ENCODE measurements around the gene SETD1A.

Gene SETD1A

DNA sequence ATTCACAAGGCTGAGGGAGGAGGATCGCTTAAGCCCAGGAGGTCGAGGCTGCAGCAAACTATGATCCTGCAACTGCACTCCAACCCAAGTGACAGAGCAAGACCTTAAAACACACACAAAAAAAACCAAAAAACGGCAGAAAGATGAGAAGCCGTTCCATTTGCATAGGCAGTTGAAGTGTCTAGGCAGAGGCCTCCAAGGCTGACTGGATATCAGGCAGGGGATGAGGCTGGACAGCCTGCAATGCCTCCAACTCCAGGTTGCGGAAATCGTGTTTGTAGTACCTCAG is 36.2 kb upstream of the SETD1A start:
- H3K9me3 ChIP-seq (ENCODE audit: control extremely low read depth in 1 of 5, control insufficient read depth in 4 of 5, insufficient read depth in 2 of 5, low read depth in 1 of 5, low read length in 4 of 5) = no peaks in the 10 kb centered on the region
- ChIA-PET CTCF (interaction anchor here (1.0 to 4.8 kb wide), 4 partner anchors 13 to 84 kb away, joined by 3 to 38 read pairs (median 4); no protein-coding TSS in a partner anchor), POLR2A (no interaction called here)
- no peaks in the 10 kb centered on the region for H3K27me3 ChIP-seq (replicated peaks in 2 of 5; ENCODE audit: control insufficient read depth in 4 of 5, insufficient read depth in 5 of 5, low read length in 4 of 5)
- WGBS (ENCODE audit: insufficient coverage) = 0% methylated on average over 4 of the region's 6 CpGs
- H3K27ac ChIP-seq (ENCODE audit: insufficient read depth in 1 of 2, low read depth in 1 of 2, low read length in 2 of 2, poor library complexity in 1 of 2, severe bottlenecking in 2 of 2) = no peak overlapping the region
- H3K4me1 ChIP-seq (ENCODE audit: control extremely low read depth in 1 of 4, control insufficient read depth in 4 of 4, insufficient read depth in 4 of 4, low read length in 3 of 4) = peaks cover 0 to 32% (median 29%) of the 10 kb centered on the region in 4 experiments
- H3K4me3 ChIP-seq (ENCODE audit: control insufficient read depth in 1 of 7, extremely low read depth in 1 of 7, insufficient read depth in 4 of 7, low read depth in 2 of 7, low read length in 6 of 7) = peak overlapping the region in 6 of 7 experiments; percentile 82 to 99 (median 92)
- H3K36me3 ChIP-seq (ENCODE audit: control insufficient read depth in 4 of 4, insufficient read depth in 4 of 4, low read length in 3 of 4) = peaks cover 0 to 12% (median 6%) of the 10 kb centered on the region in 4 experiments
- DNase-seq = no peak

GRCh38 chr16:30921748-30922419 is 35.7 kb upstream of the SETD1A start:
- ChIA-PET POLR2A (no interaction called here), CTCF (interaction anchor here (0.7 to 4.8 kb wide), 4 partner anchors 13 to 77 kb away, joined by 3 to 38 read pairs (median 4); no protein-coding TSS in a partner anchor)
- Histone ChIP-seq H3K27ac (ENCODE audit: insufficient read depth in 1 of 2, low read depth in 1 of 2, low read length in 2 of 2, poor library complexity in 1 of 2, severe bottlenecking in 2 of 2) (peak overlapping the region in 1 of 2 experiments; percentile 72), H3K9me3 (ENCODE audit: control extremely low read depth in 1 of 5, control insufficient read depth in 4 of 5, insufficient read depth in 2 of 5, low read depth in 1 of 5, low read length in 4 of 5) (no peaks in the 10 kb centered on the region), H3K36me3 (ENCODE audit: control insufficient read depth in 4 of 4, insufficient read depth in 4 of 4, low read length in 3 of 4) (peaks cover under 1 to 17% (median 9%) of the 10 kb centered on the region in 4 experiments), H3K27me3 (replicated peaks in 2 of 5; ENCODE audit: control insufficient read depth in 4 of 5, insufficient read depth in 5 of 5, low read length in 4 of 5) (no peaks in the 10 kb centered on the region), H3K4me3 (ENCODE audit: control insufficient read depth in 1 of 7, extremely low read depth in 1 of 7, insufficient read depth in 4 of 7, low read depth in 2 of 7, low read length in 6 of 7) (peak overlapping the region; percentile 82 to 99 (median 92)), H3K4me1 (ENCODE audit: control extremely low read depth in 1 of 4, control insufficient read depth in 4 of 4, insufficient read depth in 4 of 4, low read length in 3 of 4) (peaks cover 0 to 33% (median 30%) of the 10 kb centered on the region in 4 experiments)
- peak; percentile 93 to 97 (median 95) for DNase-seq
- under 1% methylated on average over 30 of the region's 37 CpGs for WGBS (ENCODE audit: insufficient coverage)

- Histone ChIP-seq H3K4me1 (ENCODE audit: control extremely low read depth in 1 of 4, control insufficient read depth in 4 of 4, insufficient read depth in 4 of 4, low read length in 3 of 4) (peaks cover 0 to 33% (median 30%) of the 10 kb centered on the region in 4 experiments), H3K36me3 (ENCODE audit: control insufficient read depth in 4 of 4, insufficient read depth in 4 of 4, low read length in 3 of 4) (peaks cover 4 to 23% (median 13%) of the 10 kb centered on the region in 4 experiments), H3K27me3 (replicated peaks in 2 of 5; ENCODE audit: control insufficient read depth in 4 of 5, insufficient read depth in 5 of 5, low read length in 4 of 5) (no peaks in the 10 kb centered on the region), H3K4me3 (ENCODE audit: control insufficient read depth in 1 of 7, extremely low read depth in 1 of 7, insufficient read depth in 4 of 7, low read depth in 2 of 7, low read length in 6 of 7) (peak overlapping the region; percentile 82 to 100 (median 93)), H3K9me3 (ENCODE audit: control extremely low read depth in 1 of 5, control insufficient read depth in 4 of 5, insufficient read depth in 2 of 5, low read depth in 1 of 5, low read length in 4 of 5) (no peaks in the 10 kb centered on the region), H3K27ac (ENCODE audit: insufficient read depth in 1 of 2, low read depth in 1 of 2, low read length in 2 of 2, poor library complexity in 1 of 2, severe bottlenecking in 2 of 2) (peak overlapping the region; percentile 94 to 96)
- peak; percentile 100 for DNase-seq
- 0% methylated on average over 19 of the region's 42 CpGs for WGBS (ENCODE audit: insufficient coverage)
- POLR2A ChIA-PET = no interaction called here
- CTCF ChIA-PET = interaction anchor here (0.7 to 1.3 kb wide), 2 partner anchors 21 to 78 kb away, joined by 3 to 5 read pairs; no protein-coding TSS in a partner anchor
Observed at GRCh38 chr16:30922420-30922959, 35.1 kb upstream of the SETD1A start.

DNA sequence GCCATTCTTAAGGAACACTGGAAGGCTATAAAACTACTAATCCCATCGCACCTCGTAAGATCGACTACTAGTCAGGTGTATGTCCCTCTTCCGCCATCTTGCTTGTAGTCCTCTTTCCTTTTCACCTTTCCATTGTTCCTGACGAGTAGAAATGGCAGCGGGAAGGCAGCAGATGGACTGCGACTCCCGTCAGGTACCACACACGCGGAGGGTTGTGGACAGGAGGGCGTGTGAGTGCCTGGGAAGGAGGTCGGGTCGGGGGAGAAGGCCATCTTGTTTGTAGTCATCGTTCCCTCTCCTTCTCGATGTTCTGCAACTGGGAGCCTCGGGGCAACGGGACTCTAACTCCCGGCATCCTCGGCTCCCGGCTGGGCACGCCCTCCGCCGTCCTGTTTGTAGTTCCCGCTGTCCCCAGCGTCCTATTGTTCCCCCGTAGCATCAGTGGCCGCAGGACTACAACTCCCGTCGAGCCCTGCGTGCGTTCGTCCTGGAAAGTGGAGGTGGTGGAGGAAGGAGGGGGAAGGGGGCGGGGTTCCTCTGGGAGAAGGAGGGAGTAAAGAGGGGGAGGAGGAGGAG is 34.5 kb upstream of the SETD1A start:
- Histone ChIP-seq H3K4me3 (ENCODE audit: control insufficient read depth in 1 of 7, extremely low read depth in 1 of 7, insufficient read depth in 4 of 7, low read depth in 2 of 7, low read length in 6 of 7) (peak overlapping the region; percentile 82 to 100 (median 93)), H3K27me3 (replicated peaks in 2 of 5; ENCODE audit: control insufficient read depth in 4 of 5, insufficient read depth in 5 of 5, low read length in 4 of 5) (no peaks in the 10 kb centered on the region), H3K4me1 (ENCODE audit: control extremely low read depth in 1 of 4, control insufficient read depth in 4 of 4, insufficient read depth in 4 of 4, low read length in 3 of 4) (peaks cover 0 to 33% (median 31%) of the 10 kb centered on the region in 4 experiments), H3K36me3 (ENCODE audit: control insufficient read depth in 4 of 4, insufficient read depth in 4 of 4, low read length in 3 of 4) (peaks cover 4 to 26% (median 13%) of the 10 kb centered on the region in 4 experiments), H3K27ac (ENCODE audit: insufficient read depth in 1 of 2, low read depth in 1 of 2, low read length in 2 of 2, poor library complexity in 1 of 2, severe bottlenecking in 2 of 2) (peak overlapping the region; percentile 94 to 96), H3K9me3 (ENCODE audit: control extremely low read depth in 1 of 5, control insufficient read depth in 4 of 5, insufficient read depth in 2 of 5, low read depth in 1 of 5, low read length in 4 of 5) (no peaks in the 10 kb centered on the region)
- CTCF ChIA-PET = interaction anchor here (0.9 kb wide), 1 partner anchor 19 kb away, joined by 3 read pairs; no protein-coding TSS in a partner anchor
- 0% methylated on average over 25 of the region's 33 CpGs for WGBS (ENCODE audit: insufficient coverage)
- peak; percentile 99 for DNase-seq
- POLR2A ChIA-PET = no interaction called here

GRCh38 chr16:30923554-30924075 is 33.9 kb upstream of the SETD1A start, which contains the start of gene FBXL19:
Gene FBXL19 (plus strand): TSS chr16:30923572. CDS start chr16:30925755, 2,183 bp downstream.
- H3K27me3 ChIP-seq (replicated peaks in 2 of 5; ENCODE audit: control insufficient read depth in 4 of 5, insufficient read depth in 5 of 5, low read length in 4 of 5) = no peaks in the 10 kb centered on the region
- H3K27ac ChIP-seq (ENCODE audit: insufficient read depth in 1 of 2, low read depth in 1 of 2, low read length in 2 of 2, poor library complexity in 1 of 2, severe bottlenecking in 2 of 2) = peak within 1 kb of the TSS; percentile 94 to 96
- peaks cover 0 to 33% (median 31%) of the 10 kb centered on the region in 4 experiments for H3K4me1 ChIP-seq (ENCODE audit: control extremely low read depth in 1 of 4, control insufficient read depth in 4 of 4, insufficient read depth in 4 of 4, low read length in 3 of 4)
- H3K4me3 ChIP-seq (ENCODE audit: control insufficient read depth in 1 of 7, extremely low read depth in 1 of 7, insufficient read depth in 4 of 7, low read depth in 2 of 7, low read length in 6 of 7) = peak within 1 kb of the TSS; percentile 82 to 100 (median 93)
- ChIA-PET CTCF (interaction anchor here (0.9 kb wide), 1 partner anchor 18 kb away, joined by 3 read pairs; no protein-coding TSS in a partner anchor), POLR2A (no interaction called here)
- no peaks in the 10 kb centered on the region for H3K9me3 ChIP-seq (ENCODE audit: control extremely low read depth in 1 of 5, control insufficient read depth in 4 of 5, insufficient read depth in 2 of 5, low read depth in 1 of 5, low read length in 4 of 5)
- WGBS (ENCODE audit: insufficient coverage) = no CpG with 5 or more reads among the region's 31 CpGs
- H3K36me3 ChIP-seq (ENCODE audit: control insufficient read depth in 4 of 4, insufficient read depth in 4 of 4, low read length in 3 of 4) = peaks cover 4 to 31% (median 14%) of the 10 kb centered on the region in 4 experiments
- no peak for DNase-seq

DNA sequence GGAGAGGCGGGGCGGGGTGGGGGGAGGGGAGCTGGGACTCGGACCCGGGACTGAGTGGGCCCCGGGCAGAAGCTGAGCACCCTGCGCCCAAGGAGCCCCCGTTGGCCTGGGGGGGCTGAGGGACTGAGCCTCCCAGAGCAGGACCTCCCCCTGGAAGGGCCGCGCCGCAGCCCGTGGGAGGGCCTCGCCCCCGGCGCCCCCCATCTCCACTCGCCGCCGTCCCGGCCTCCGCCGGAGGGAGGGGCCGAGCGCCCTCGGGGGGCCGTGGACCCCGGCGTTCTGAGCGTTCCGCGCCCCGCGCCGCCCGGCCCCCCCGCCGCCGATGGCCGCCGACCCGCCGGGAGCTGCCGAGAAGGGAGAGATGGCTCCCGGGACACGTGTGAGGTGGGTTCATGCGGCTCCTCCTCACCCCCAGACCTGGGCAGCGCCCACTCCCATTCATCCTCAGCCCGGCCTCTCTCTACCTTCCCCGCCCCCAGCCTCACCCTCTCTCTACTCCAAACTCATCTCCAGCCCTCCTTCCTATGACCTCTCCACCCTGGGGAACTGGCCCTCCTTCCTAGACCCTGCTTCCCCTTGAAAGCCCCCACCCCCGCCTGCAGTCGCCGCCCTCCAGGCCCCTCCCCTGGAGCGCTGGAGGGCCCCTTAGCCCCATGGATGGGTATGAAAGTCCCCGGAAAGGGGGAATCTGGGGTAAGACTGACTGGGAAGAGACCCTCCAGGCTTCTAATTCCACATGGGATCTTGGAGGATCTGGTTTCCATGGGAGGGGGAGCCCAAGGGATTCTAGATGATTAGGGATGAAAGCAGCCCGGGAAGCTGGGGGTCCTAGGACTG is 33.3 kb upstream of the SETD1A start:
- 6% methylated on average over 41 of the region's 53 CpGs for WGBS (ENCODE audit: insufficient coverage)
- Histone ChIP-seq H3K4me3 (ENCODE audit: control insufficient read depth in 1 of 7, extremely low read depth in 1 of 7, insufficient read depth in 4 of 7, low read depth in 2 of 7, low read length in 6 of 7) (peak overlapping the region; percentile 26 to 100 (median 91)), H3K27ac (ENCODE audit: insufficient read depth in 1 of 2, low read depth in 1 of 2, low read length in 2 of 2, poor library complexity in 1 of 2, severe bottlenecking in 2 of 2) (peak overlapping the region in 1 of 2 experiments; percentile 14), H3K27me3 (replicated peaks in 2 of 5; ENCODE audit: control insufficient read depth in 4 of 5, insufficient read depth in 5 of 5, low read length in 4 of 5) (no peaks in the 10 kb centered on the region), H3K36me3 (ENCODE audit: control insufficient read depth in 4 of 4, insufficient read depth in 4 of 4, low read length in 3 of 4) (peaks cover 4 to 37% (median 18%) of the 10 kb centered on the region in 4 experiments), H3K9me3 (ENCODE audit: control extremely low read depth in 1 of 5, control insufficient read depth in 4 of 5, insufficient read depth in 2 of 5, low read depth in 1 of 5, low read length in 4 of 5) (no peaks in the 10 kb centered on the region), H3K4me1 (ENCODE audit: control extremely low read depth in 1 of 4, control insufficient read depth in 4 of 4, insufficient read depth in 4 of 4, low read length in 3 of 4) (peaks cover 0 to 33% (median 31%) of the 10 kb centered on the region in 4 experiments)
- POLR2A ChIA-PET = interaction anchor here (0.6 kb wide), 1 partner anchor 23 kb away, joined by 3 read pairs; no protein-coding TSS in a partner anchor
- CTCF ChIA-PET = interaction anchor here (0.9 to 9.9 kb wide), 2 partner anchors 15 to 18 kb away, joined by 3 to 98 read pairs; no protein-coding TSS in a partner anchor
- peak in 2 of 3 donors; percentile 19 to 21 for DNase-seq

All from common myeloid progenitor, CD34-positive (primary cell).